DOHH2 (cell line): ENCODE data around the gene STK33.

Experiments
- H3F3A ChIP-seq: fragments of 200-600 bp; sonication (generic), shearing (Covaris generic); 2 replicates; pipeline ENCODE4 v1.6.0; 2016; ENCODE audit warnings: antibody characterized with exemption, mild to moderate bottlenecking; ENCODE audit not compliant: control insufficient read depth, insufficient read depth
- H3K27ac ChIP-seq: fragments of 200-600 bp; sonication (generic); 2 replicates; pipeline ENCODE4 v1.5.1; 2014; ENCODE audit warnings: low read depth, mild to moderate bottlenecking, low read length, moderate library complexity
- H3K27me3 ChIP-seq: fragments of 200-600 bp; sonication (generic); 2 replicates; pipeline ENCODE4 v1.6.1; 2014; ENCODE audit warnings: mild to moderate bottlenecking, low read length, mixed read lengths; ENCODE audit not compliant: control insufficient read depth
- H3K36me3 ChIP-seq: fragments of 200-600 bp; sonication (generic); 2 replicates; pipeline ENCODE4 v1.6.1; 2014; ENCODE audit warnings: mild to moderate bottlenecking, low read length, moderate library complexity, mixed read lengths; ENCODE audit not compliant: control insufficient read depth
- H3K4me1 ChIP-seq: fragments of 200-600 bp; sonication (generic); 2 replicates; pipeline ENCODE4 v1.6.1; 2014; ENCODE audit warnings: mild to moderate bottlenecking, low read length, mixed read lengths; ENCODE audit not compliant: control insufficient read depth
- H3K4me2 ChIP-seq: fragments of 200-600 bp; sonication (generic); 2 replicates; pipeline ENCODE4 v1.6.0; 2014; ENCODE audit warnings: mild to moderate bottlenecking, low read length, moderate library complexity
- H3K4me3 ChIP-seq: fragments of 200-600 bp; sonication (generic); 2 replicates; pipeline ENCODE4 v1.5.1; 2014; ENCODE audit warnings: mild to moderate bottlenecking, low read length, mixed read lengths
- H3K79me2 ChIP-seq: fragments of 200-600 bp; sonication (generic); 2 replicates; pipeline ENCODE4 v1.6.1; 2014; ENCODE audit warnings: mild to moderate bottlenecking, low read length, mixed read lengths; ENCODE audit not compliant: control insufficient read depth
- H3K9me2 ChIP-seq: fragments of 200-600 bp; sonication (generic); replicated peaks from 2 replicates; pipeline ENCODE4 v1.6.1; 2014; ENCODE audit warnings: mild to moderate bottlenecking, low read length, mixed read lengths; ENCODE audit not compliant: control insufficient read depth
- H3K9me3 ChIP-seq: fragments of 200-600 bp; sonication (generic); 2 replicates; pipeline ENCODE4 v1.6.1; 2014; ENCODE audit warnings: antibody characterized with exemption, low read length, mixed read lengths; ENCODE audit not compliant: control insufficient read depth, insufficient read depth
- H4K20me1 ChIP-seq: fragments of 200-600 bp; sonication (generic); 2 replicates; pipeline ENCODE4 v1.6.0; 2014; ENCODE audit warnings: low read depth, mild to moderate bottlenecking, antibody characterized with exemption, low read length, moderate library complexity; ENCODE audit not compliant: control insufficient read depth, insufficient read depth
- EZH2phosphoT487 ChIP-seq: fragments of 200-600 bp; sonication (generic); IDR thresholded peaks from 2 replicates; pipeline ENCODE4 v1.6.1; 2017; ENCODE audit warnings: borderline replicate concordance, mild to moderate bottlenecking, antibody characterized with exemption, low read length, moderate library complexity, mixed read lengths
- TF ChIP-seq, protein P1 (sequence below): fragments of 200-600 bp; sonication (generic); IDR thresholded peaks from one replicate; pipeline ENCODE4 v1.5.1; 2014; ENCODE audit warnings: antibody characterized with exemption, mild to moderate bottlenecking, low read depth, low read length; ENCODE audit not compliant: poor library complexity, severe bottlenecking

STK33 gene

DNA sequence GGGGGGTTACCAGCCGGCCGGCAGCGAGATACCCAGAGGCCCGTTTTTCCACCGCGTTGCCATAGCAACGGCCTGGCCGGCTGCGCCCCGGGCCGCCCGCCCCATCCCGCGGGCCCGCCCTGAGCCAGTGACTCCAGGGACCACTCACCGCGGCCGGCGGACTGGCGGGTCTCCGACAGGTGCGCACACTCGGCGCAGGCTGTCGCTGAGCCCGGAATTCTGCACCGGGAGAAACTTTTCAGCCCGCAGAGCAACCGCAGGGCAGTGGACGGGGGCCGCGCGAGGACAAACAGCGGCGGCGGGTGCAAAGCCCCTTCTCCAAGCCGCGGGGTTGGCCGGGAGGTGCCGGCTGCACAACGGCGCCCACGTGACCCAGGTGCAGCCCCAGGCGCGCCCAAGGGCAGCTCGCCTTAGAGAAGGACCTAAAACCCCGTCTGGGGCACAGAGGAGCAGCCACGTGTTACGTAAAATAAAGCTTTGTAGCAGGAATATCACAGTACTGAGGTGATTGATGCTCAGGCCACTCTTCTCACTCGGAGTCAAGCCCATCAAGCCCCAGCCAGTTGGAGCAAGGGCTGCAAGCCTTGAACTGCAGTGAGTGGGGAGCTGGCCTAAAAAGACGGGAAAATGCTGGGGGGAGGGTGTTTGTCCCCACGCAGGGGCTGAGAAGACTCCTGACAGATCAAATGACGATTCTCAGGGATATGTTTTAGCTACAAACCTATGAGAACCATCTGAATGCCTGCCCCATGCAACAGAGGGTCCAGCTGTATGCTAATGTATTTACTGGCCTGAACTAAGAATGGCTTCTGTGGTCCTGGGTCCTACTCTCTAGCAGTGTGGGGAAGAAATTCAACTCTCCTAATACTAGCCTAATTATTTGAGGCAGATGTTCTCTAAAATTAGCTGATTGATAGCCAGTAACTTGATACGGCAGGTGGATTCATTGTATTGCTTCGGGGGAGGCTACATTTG, at the start of gene STK33:
TSS of gene STK33 (minus strand) at position 294 of the 975 bp plus-strand sequence. CDS start 119,323 bp downstream, outside the sequence.
- Histone ChIP-seq H3K27ac (peak within 1 kb of the TSS; percentile 18; the same call in 1 of the 2 replicates), H3K9me3 (no peaks in the 10 kb centered on the region), H3K9me2 (no peaks in the 10 kb centered on the region), H3K27me3 (no peaks in the 10 kb centered on the region), H3K36me3 (no peaks in the 10 kb centered on the region), H3K4me3 (peak within 1 kb of the TSS; percentile 89), H4K20me1 (no peaks in the 10 kb centered on the region), H3K4me1 (peaks cover 31% of the 10 kb centered on the region), H3K79me2 (peaks cover 24% of the 10 kb centered on the region), H3F3A (no peaks in the 10 kb centered on the region), H3K4me2 (peak within 1 kb of the TSS; percentile 83)
- TF ChIP-seq, protein P1, sequence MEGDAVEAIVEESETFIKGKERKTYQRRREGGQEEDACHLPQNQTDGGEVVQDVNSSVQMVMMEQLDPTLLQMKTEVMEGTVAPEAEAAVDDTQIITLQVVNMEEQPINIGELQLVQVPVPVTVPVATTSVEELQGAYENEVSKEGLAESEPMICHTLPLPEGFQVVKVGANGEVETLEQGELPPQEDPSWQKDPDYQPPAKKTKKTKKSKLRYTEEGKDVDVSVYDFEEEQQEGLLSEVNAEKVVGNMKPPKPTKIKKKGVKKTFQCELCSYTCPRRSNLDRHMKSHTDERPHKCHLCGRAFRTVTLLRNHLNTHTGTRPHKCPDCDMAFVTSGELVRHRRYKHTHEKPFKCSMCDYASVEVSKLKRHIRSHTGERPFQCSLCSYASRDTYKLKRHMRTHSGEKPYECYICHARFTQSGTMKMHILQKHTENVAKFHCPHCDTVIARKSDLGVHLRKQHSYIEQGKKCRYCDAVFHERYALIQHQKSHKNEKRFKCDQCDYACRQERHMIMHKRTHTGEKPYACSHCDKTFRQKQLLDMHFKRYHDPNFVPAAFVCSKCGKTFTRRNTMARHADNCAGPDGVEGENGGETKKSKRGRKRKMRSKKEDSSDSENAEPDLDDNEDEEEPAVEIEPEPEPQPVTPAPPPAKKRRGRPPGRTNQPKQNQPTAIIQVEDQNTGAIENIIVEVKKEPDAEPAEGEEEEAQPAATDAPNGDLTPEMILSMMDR, result no peak

DNA sequence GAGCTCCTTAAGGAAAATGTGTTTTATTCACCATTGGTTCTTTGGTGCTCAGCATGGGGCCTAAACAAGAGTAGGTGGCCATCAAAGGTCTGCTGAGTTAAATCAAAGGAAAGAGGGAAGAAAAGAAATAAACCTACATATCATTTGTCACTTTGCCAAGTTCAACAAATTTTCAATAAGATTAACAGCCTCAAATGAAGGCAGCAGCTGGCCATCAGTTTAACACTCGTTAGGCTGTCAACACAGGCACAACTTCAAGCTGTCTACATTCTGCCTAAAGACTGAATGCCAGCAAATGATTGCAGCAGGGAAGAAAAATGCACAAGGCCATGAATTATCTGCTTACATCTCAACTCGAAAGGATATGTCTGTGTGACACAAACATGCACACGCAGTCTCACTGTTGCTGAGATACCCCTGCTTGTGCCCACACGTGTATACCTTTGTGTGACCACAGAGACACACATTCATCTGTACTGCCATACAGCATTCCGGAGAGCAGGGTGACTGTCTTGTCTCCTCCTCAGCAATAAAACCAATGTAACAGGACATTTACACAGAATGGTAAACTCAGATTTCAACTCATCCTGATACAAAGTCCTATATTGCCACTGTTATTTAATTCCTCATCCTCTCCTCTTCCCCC, 48.3 kb upstream of the STK33 start:
- no peaks in the 10 kb centered on the region for H3K9me2 ChIP-seq
- no peak overlapping the region for H3K4me3 ChIP-seq
- no peaks in the 10 kb centered on the region for H3K4me1 ChIP-seq
- no peaks in the 10 kb centered on the region for H3K27me3 ChIP-seq
- H3K4me2 ChIP-seq, result no peak overlapping the region
- H4K20me1 ChIP-seq, result no peaks in the 10 kb centered on the region
- no peaks in the 10 kb centered on the region for H3K79me2 ChIP-seq
- H3F3A ChIP-seq, result no peaks in the 10 kb centered on the region
- TF ChIP-seq EZH2phosphoT487, result no peak
- TF ChIP-seq, protein P1, result no peak
- no peaks in the 10 kb centered on the region for H3K9me3 ChIP-seq
- peaks cover 52% of the 10 kb centered on the region for H3K36me3 ChIP-seq
- H3K27ac ChIP-seq, result no peak overlapping the region

DNA sequence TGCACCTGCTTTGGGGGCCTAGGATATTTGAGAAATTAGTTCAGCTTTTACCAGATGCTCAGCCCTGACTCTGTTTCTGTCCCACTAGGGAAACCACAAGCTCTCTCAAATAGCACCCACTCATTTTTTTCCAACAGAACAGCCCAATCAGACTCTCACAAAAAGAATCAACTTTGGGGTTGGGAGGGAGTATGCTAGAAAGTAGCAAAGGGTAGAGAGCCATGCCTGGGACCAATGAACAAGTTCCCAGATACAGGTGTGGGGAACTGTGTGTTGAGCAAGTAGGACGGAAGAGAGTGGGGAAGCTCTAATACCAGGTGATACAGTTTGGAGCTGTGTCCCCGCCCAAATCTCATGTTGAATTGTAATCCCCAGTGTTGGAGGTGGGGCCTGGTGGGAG, 47.3 kb upstream of the STK33 start:
- no peaks in the 10 kb centered on the region for H3K27me3 ChIP-seq
- H3K9me3 ChIP-seq, result no peaks in the 10 kb centered on the region
- no peak overlapping the region for H3K4me2 ChIP-seq
- H3K27ac ChIP-seq, result no peak overlapping the region
- no peak for TF ChIP-seq EZH2phosphoT487
- TF ChIP-seq, protein P1, result no peak
- H3K36me3 ChIP-seq, result peaks cover 49% of the 10 kb centered on the region
- no peaks in the 10 kb centered on the region for H4K20me1 ChIP-seq
- no peak overlapping the region for H3K4me3 ChIP-seq
- no peaks in the 10 kb centered on the region for H3K4me1 ChIP-seq
- no peaks in the 10 kb centered on the region for H3K79me2 ChIP-seq
- no peaks in the 10 kb centered on the region for H3F3A ChIP-seq
- no peaks in the 10 kb centered on the region for H3K9me2 ChIP-seq
